MCF 10A (cell line): ENCODE data around the gene TOR3A. TPM values are rescaled to one million over a fixed set of nuclear protein-coding genes. Genes with fewer than 3 reads are reported as not detected.

Source experiments
- BruUV-seq: library from RNA; stranded (reverse); fragments of 400-500 nt; replicated peaks from 2 replicates; lab custom pipeline; 2021; lab: Mats Ljungman, UMichigan
- CTCF ChIA-PET: fragments of 300-600 bp; sonication (Branson Sonifier 250); formaldehyde crosslinking; extraction: SDS; loops from one replicate; lab custom pipeline; 2021; ENCODE audit warnings: antibody characterized with exemption, inconsistent platforms; lab: Yijun Ruan, JAX
- POLR2A ChIA-PET: fragments of 300-600, 350-650 bp; sonication (Branson Sonifier 250); formaldehyde crosslinking; extraction: SDS; loops from one replicate; lab custom pipeline; 2020; ENCODE audit warnings: antibody characterized with exemption, inconsistent platforms; lab: Yijun Ruan, JAX
- DNase-seq: peaks from one replicate; pipeline ENCODE4 v3.0.0-alpha.2; 2018; ENCODE audit not compliant: unreplicated experiment
- H3K27ac Mint-ChIP-seq: one replicate; pipeline ENCODE4 v1.8.0; 2022; ENCODE audit warnings: mild to moderate bottlenecking, low read depth, mixed read lengths; ENCODE audit not compliant: unreplicated experiment
- H3K27me3 Mint-ChIP-seq: one replicate; pipeline ENCODE4 v1.8.0; 2022; ENCODE audit warnings: mixed read lengths; ENCODE audit not compliant: insufficient read depth, unreplicated experiment
- H3K36me3 Mint-ChIP-seq: one replicate; pipeline ENCODE4 v1.8.0; 2022; ENCODE audit warnings: mild to moderate bottlenecking, moderate library complexity, mixed read lengths; ENCODE audit not compliant: insufficient read depth, unreplicated experiment
- H3K4me1 Mint-ChIP-seq: one replicate; pipeline ENCODE4 v1.8.0; 2022; ENCODE audit warnings: mixed read lengths; ENCODE audit not compliant: insufficient read depth, unreplicated experiment
- H3K4me3 Mint-ChIP-seq: one replicate; pipeline ENCODE4 v1.8.0; 2022; ENCODE audit warnings: mild to moderate bottlenecking, moderate library complexity, mixed read lengths; ENCODE audit not compliant: unreplicated experiment
- H3K9me3 Mint-ChIP-seq: one replicate; pipeline ENCODE4 v1.8.0; 2022; ENCODE audit warnings: mixed read lengths; ENCODE audit not compliant: unreplicated experiment
- CTCF ChIP-seq: fragments of 200-600 bp; IDR thresholded peaks from one replicate; pipeline ENCODE4 v1.8.0; 2022; ENCODE audit warnings: antibody characterized with exemption, mild to moderate bottlenecking; ENCODE audit not compliant: unreplicated experiment
- intact Hi-C: fragments of 100-400 bp; cut with micrococcal nuclease; formaldehyde crosslinking; loops from 2 replicates; pipeline ENCODE4 v1.14.1; 2022
- total RNA-seq: library from RNA; stranded (reverse); gene quantifications from 2 replicates; pipeline ENCODE4 v1.2.3, GENCODE V29; 2022

Gene TOR3A
- total RNA-seq, 1 experiment from 2014 or later, result 31.3 TPM

GRCh38 chr1:179105393-179105792, 23.5 kb downstream of the TOR3A start:
- peak; percentile 43 for TF ChIP-seq CTCF
- peak; percentile 27 for DNase-seq
- intact Hi-C loops, result loop anchor here (5.0 kb wide), 1 partner anchor 87 kb away; no protein-coding TSS in a partner anchor
- H3K4me1 Mint-ChIP-seq, result no peaks in the 10 kb centered on the region
- H3K4me3 Mint-ChIP-seq, result no peak overlapping the region
- BruUV-seq, result no TSS peak
- ChIA-PET CTCF (interaction anchor here (0.5 to 5.4 kb wide), 27 partner anchors 8 to 601 kb away, joined by 3 to 90 read pairs (median 4); partner anchors contain the start of gene AXDND1), POLR2A (interaction anchor here (0.9 to 1.1 kb wide), 5 partner anchors 11 to 70 kb away, joined by 3 to 6 read pairs (median 5); no protein-coding TSS in a partner anchor)
- peaks cover 87% of the 10 kb centered on the region for H3K36me3 Mint-ChIP-seq
- no peaks in the 10 kb centered on the region for H3K27me3 Mint-ChIP-seq
- H3K9me3 Mint-ChIP-seq, result no peaks in the 10 kb centered on the region
- no peak overlapping the region for H3K27ac Mint-ChIP-seq

GRCh38 chr1:179107706-179108629, 26.1 kb downstream of the TOR3A start:
- no TSS peak for BruUV-seq
- H3K36me3 Mint-ChIP-seq, result peaks cover 92% of the 10 kb centered on the region
- no peak overlapping the region for H3K27ac Mint-ChIP-seq
- no peaks in the 10 kb centered on the region for H3K27me3 Mint-ChIP-seq
- H3K4me3 Mint-ChIP-seq, result no peak overlapping the region
- TF ChIP-seq CTCF, result no peak
- no peaks in the 10 kb centered on the region for H3K9me3 Mint-ChIP-seq
- H3K4me1 Mint-ChIP-seq, result no peaks in the 10 kb centered on the region
- DNase-seq, result no peak
- POLR2A ChIA-PET, result interaction anchor here (1.0 kb wide), 2 partner anchors 68 to 74 kb away, joined by 3 to 4 read pairs; no protein-coding TSS in a partner anchor
- CTCF ChIA-PET, result interaction anchor here (0.6 to 5.4 kb wide), 9 partner anchors 11 to 1737 kb away, joined by 3 to 90 read pairs (median 3); no protein-coding TSS in a partner anchor
- intact Hi-C loops, result loop anchor here (5.0 kb wide), 1 partner anchor 84 kb away; no protein-coding TSS in a partner anchor

- H3K9me3 Mint-ChIP-seq, result no peaks in the 10 kb centered on the region
- H3K4me3 Mint-ChIP-seq, result no peak overlapping the region
- ChIA-PET POLR2A (interaction anchor here (1.0 kb wide), 2 partner anchors 67 to 74 kb away, joined by 3 to 4 read pairs; no protein-coding TSS in a partner anchor), CTCF (interaction anchor here (0.8 to 5.4 kb wide), 6 partner anchors 11 to 67 kb away, joined by 3 to 90 read pairs (median 4); no protein-coding TSS in a partner anchor)
- no peak for DNase-seq
- TF ChIP-seq CTCF, result no peak
- no peaks in the 10 kb centered on the region for H3K27me3 Mint-ChIP-seq
- BruUV-seq, result no TSS peak
- H3K4me1 Mint-ChIP-seq, result no peaks in the 10 kb centered on the region
- peaks cover 95% of the 10 kb centered on the region for H3K36me3 Mint-ChIP-seq
- H3K27ac Mint-ChIP-seq, result no peak overlapping the region
- intact Hi-C loops, result loop anchor here (5.0 kb wide), 1 partner anchor 84 kb away; no protein-coding TSS in a partner anchor
These were observed 26.8 kb downstream of the TOR3A start for GRCh38 chr1:179108644-179109043.

GRCh38 chr1:179115181-179115580, 33.3 kb downstream of the TOR3A start:
- intact Hi-C loops, result no loop called here
- no peak overlapping the region for H3K4me3 Mint-ChIP-seq
- BruUV-seq, result no TSS peak
- no peaks in the 10 kb centered on the region for H3K4me1 Mint-ChIP-seq
- CTCF ChIA-PET, result interaction anchor here (0.6 to 3.6 kb wide), 4 partner anchors 79 to 581 kb away, joined by 3 to 23 read pairs (median 3); no protein-coding TSS in a partner anchor
- peaks cover 100% of the 10 kb centered on the region for H3K36me3 Mint-ChIP-seq
- POLR2A ChIA-PET, result interaction anchor here (0.8 to 1.6 kb wide), 3 partner anchors 11 to 194 kb away, joined by 3 to 5 read pairs (median 4); no protein-coding TSS in a partner anchor
- no peaks in the 10 kb centered on the region for H3K9me3 Mint-ChIP-seq
- H3K27ac Mint-ChIP-seq, result no peak overlapping the region
- H3K27me3 Mint-ChIP-seq, result no peaks in the 10 kb centered on the region
- no peak for DNase-seq
- TF ChIP-seq CTCF, result no peak
